Caco-2 (cell line): ENCODE results near the gene ITIH5. TPM values are rescaled to one million over a fixed set of nuclear protein-coding genes. Genes with fewer than 3 reads are reported as not detected.
"Not testable (repeated sequence)": the region's sequence is repeated elsewhere in the genome, so short reads cannot be mapped to it uniquely, and the experiment has no call there.

Experiments
- Bru-seq: library from RNA; stranded (reverse); fragments of 400-500 nt; gene quantifications from one replicate; lab custom pipeline; 2021; lab: Mats Ljungman, UMichigan
- BruChase-seq, 2 experiments: library from RNA; stranded (reverse); fragments of 400-500 nt; gene quantifications; one replicate each; lab custom pipeline; 2021; lab: Mats Ljungman, UMichigan
- BruUV-seq: library from RNA; stranded (reverse); fragments of 400-500 nt; replicated peaks from 2 replicates; lab custom pipeline; 2021; lab: Mats Ljungman, UMichigan
- CTCF ChIA-PET: fragments of 300-600 bp; sonication (Branson Sonifier 250); formaldehyde crosslinking; loops from one replicate; lab custom pipeline; 2022; ENCODE audit warnings: antibody characterized with exemption; lab: Charles Lee
- POLR2A ChIA-PET: fragments of 300-600 bp; sonication (Branson Sonifier 250); formaldehyde crosslinking; loops from one replicate; lab custom pipeline; 2022; ENCODE audit warnings: antibody characterized with exemption; lab: Charles Lee
- DNase-seq, 2 experiments: peaks; one replicate each; pipeline versions ENCODE4 v3.0.0 to v3.0.0-alpha.2; 2020 to 2022
- H3K27me3 ChIP-seq: replicated peaks from 2 replicates; pipeline ENCODE4 v1.6.0; 2011; ENCODE audit warnings: low read length; ENCODE audit not compliant: control insufficient read depth, insufficient read depth
- H3K36me3 ChIP-seq: 2 replicates; pipeline ENCODE4 v1.5.1; 2011; ENCODE audit warnings: low read length; ENCODE audit not compliant: control insufficient read depth, insufficient read depth
- H3K4me1 ChIP-seq: fragments of 250-450 bp; sonication (Bioruptor Pico); 2 replicates; pipeline ENCODE4 v1.5.1; 2020; ENCODE audit warnings: mild to moderate bottlenecking
- H3K4me3 ChIP-seq: 2 replicates; pipeline ENCODE4 v1.5.1; 2011; ENCODE audit warnings: low read depth, mild to moderate bottlenecking, control low read depth, low read length
- H3K9me3 ChIP-seq: fragments of 250-450 bp; sonication (Bioruptor Pico); 2 replicates; pipeline ENCODE4 v1.5.1; 2020; ENCODE audit warnings: mild to moderate bottlenecking, moderate library complexity
- H3K27ac Mint-ChIP-seq: one replicate; pipeline ENCODE4 v1.8.0; 2022; ENCODE audit warnings: mixed read lengths; ENCODE audit not compliant: unreplicated experiment
- H3K27me3 Mint-ChIP-seq: one replicate; pipeline ENCODE4 v1.8.0; 2022; ENCODE audit warnings: mixed read lengths; ENCODE audit not compliant: insufficient read depth, unreplicated experiment
- H3K36me3 Mint-ChIP-seq: one replicate; pipeline ENCODE4 v1.8.0; 2022; ENCODE audit warnings: mild to moderate bottlenecking, mixed read lengths; ENCODE audit not compliant: insufficient read depth, unreplicated experiment
- H3K4me1 Mint-ChIP-seq: one replicate; pipeline ENCODE4 v1.8.0; 2022; ENCODE audit warnings: low read depth, mixed read lengths; ENCODE audit not compliant: unreplicated experiment
- H3K4me3 Mint-ChIP-seq: one replicate; pipeline ENCODE4 v1.8.0; 2022; ENCODE audit warnings: mild to moderate bottlenecking, moderate library complexity, mixed read lengths; ENCODE audit not compliant: unreplicated experiment
- H3K9me3 Mint-ChIP-seq: one replicate; pipeline ENCODE4 v1.8.0; 2022; ENCODE audit warnings: mixed read lengths; ENCODE audit not compliant: unreplicated experiment
- intact Hi-C: fragments of 100-400 bp; cut with micrococcal nuclease; formaldehyde crosslinking; loops from one replicate; pipeline ENCODE4 v1.10.0; 2022; ENCODE audit not compliant: unreplicated experiment
- long read RNA-seq: library from polyadenylated mRNA; stranded (forward); transcript quantifications from one replicate; pipeline ENCODE4 v2.0.0, GENCODE V29; 2022
- total RNA-seq: library from RNA; stranded (reverse); gene quantifications from 2 replicates; pipeline ENCODE4 v1.2.3, GENCODE V29; 2022
- TF ChIP-seq, protein P1 (sequence below), 2 experiments: fragments of 200-600 bp in 1 of 2; IDR thresholded peaks; 1 replicate in 1 of 2; 2 replicates in 1 of 2; pipeline versions ENCODE4 v1.5.1 to v1.8.0; 2011 to 2022; ENCODE audit warnings: antibody characterized with exemption in 1 of 2, control low read depth in 1 of 2, inconsistent platforms in 1 of 2, low read depth in 1 of 2, low read length in 1 of 2, mild to moderate bottlenecking in 1 of 2, moderate library complexity in 1 of 2; ENCODE audit not compliant: insufficient read depth in 1 of 2, severe bottlenecking in 1 of 2, unreplicated experiment in 1 of 2

Gene ITIH5
- total RNA-seq = 0.18 and 0.51 TPM in 2 replicates
- Bru-seq, nascent RNA = percentile 14 among the genes with signal in this experiment
- percentile 9 among the genes with signal in this experiment for BruChase-seq, experiment 1, labeled RNA remaining after a 2-hour chase
- percentile 11 among the genes with signal in this experiment for BruChase-seq, experiment 2, labeled RNA remaining after a 6-hour chase
- long read RNA-seq = 0 reads

DNA sequence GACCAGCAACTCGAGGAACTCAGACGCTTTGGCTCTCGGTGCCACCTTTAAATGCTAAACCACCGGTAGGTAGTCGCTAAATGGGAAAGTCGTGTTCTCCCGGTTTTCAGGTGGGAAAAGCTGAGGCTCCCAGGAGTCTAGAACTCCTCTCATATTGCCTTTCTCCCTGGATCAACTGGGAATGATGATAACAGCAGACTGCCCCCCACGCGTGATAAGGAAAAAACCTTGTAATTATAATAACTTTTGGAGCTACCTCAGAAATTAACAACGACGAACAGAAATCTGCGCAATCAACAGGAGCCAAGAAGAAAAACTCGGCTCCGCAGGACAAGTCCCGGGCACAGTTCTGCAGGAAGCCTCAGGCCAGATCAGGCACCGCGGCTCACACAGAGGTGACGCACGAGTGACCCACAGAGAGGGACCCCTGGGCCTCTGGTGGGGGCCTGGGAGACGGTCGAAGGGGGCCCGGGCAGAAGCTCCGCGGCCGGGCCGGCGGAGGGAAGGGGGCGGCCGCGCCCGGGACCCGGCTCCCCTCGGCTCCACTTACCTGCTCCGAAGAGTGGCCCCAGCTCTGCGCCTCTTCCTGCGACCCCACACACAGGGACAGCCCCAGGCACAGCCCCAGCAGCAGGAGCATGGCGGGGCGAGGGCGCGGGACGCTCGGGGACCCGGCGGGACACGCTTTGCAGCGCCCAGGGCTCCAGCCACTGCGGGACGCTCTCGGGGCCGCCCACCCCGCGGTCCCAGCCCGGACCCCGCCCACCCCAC lies at the start of gene ITIH5:
ITIH5 (minus strand) TSS at position 714 of the 771 bp plus-strand sequence; CDS start at position 640, 74 bp downstream.
- H3K4me1 ChIP-seq = peaks cover 2% of the 10 kb centered on the region
- H3K9me3 Mint-ChIP-seq = no peaks in the 10 kb centered on the region
- TF ChIP-seq, protein P1, sequence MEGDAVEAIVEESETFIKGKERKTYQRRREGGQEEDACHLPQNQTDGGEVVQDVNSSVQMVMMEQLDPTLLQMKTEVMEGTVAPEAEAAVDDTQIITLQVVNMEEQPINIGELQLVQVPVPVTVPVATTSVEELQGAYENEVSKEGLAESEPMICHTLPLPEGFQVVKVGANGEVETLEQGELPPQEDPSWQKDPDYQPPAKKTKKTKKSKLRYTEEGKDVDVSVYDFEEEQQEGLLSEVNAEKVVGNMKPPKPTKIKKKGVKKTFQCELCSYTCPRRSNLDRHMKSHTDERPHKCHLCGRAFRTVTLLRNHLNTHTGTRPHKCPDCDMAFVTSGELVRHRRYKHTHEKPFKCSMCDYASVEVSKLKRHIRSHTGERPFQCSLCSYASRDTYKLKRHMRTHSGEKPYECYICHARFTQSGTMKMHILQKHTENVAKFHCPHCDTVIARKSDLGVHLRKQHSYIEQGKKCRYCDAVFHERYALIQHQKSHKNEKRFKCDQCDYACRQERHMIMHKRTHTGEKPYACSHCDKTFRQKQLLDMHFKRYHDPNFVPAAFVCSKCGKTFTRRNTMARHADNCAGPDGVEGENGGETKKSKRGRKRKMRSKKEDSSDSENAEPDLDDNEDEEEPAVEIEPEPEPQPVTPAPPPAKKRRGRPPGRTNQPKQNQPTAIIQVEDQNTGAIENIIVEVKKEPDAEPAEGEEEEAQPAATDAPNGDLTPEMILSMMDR (IDR thresholded peaks at IDR 0.05; ENCODE audit: insufficient read depth in 1 of 2, low read depth in 1 of 2, low read length in 1 of 2, severe bottlenecking in 1 of 2, unreplicated experiment in 1 of 2) = no peak
- no peaks in the 10 kb centered on the region for H3K9me3 ChIP-seq
- no peak within 1 kb of the TSS for H3K27ac Mint-ChIP-seq
- no peaks in the 10 kb centered on the region for H3K27me3 Mint-ChIP-seq
- H3K36me3 Mint-ChIP-seq = no peaks in the 10 kb centered on the region
- H3K36me3 ChIP-seq = no peaks in the 10 kb centered on the region
- no peaks in the 10 kb centered on the region for H3K27me3 ChIP-seq
- no peak for DNase-seq
- peaks cover 7% of the 10 kb centered on the region for H3K4me1 Mint-ChIP-seq
- POLR2A ChIA-PET = no interaction called here
- CTCF ChIA-PET = no interaction called here
- H3K4me3 ChIP-seq = no peak within 1 kb of the TSS
- H3K4me3 Mint-ChIP-seq = no peak within 1 kb of the TSS
- intact Hi-C loops = no loop called here
- BruUV-seq = no TSS peak

DNA sequence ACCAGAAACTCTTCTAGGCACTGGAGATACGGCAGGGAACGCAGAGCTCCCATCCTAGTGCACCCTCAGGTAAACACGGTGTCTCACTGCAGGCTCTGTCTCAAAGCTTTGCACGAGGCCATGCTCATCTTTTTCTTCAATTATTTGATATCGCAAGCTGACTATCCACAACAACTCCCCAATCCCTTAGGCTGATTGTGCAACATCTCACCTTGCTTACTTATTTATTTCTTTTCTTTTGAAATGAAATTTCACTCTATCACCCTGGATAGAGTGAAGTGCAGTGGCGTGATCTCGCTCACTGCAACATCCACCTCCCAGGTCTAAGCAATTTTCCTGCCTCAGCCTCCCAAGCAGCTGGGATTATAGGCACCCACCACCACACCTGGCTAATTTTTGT lies 48.7 kb upstream of the ITIH5 start:
- Histone ChIP-seq H3K4me1 (no peaks in the 10 kb centered on the region), H3K36me3 (no peaks in the 10 kb centered on the region; the same call in 1 of the 2 replicates), H3K9me3 (no peaks in the 10 kb centered on the region), H3K27me3 (no peaks in the 10 kb centered on the region; the same call in 1 of the 2 replicates), H3K4me3 (no peak overlapping the region)
- DNase-seq = no peak
- Mint-ChIP-seq H3K4me3 (no peak overlapping the region), H3K9me3 (no peaks in the 10 kb centered on the region), H3K27me3 (peaks cover 3% of the 10 kb centered on the region), H3K27ac (no peak overlapping the region), H3K4me1 (no peaks in the 10 kb centered on the region), H3K36me3 (peaks cover 5% of the 10 kb centered on the region)
- ChIA-PET CTCF (no interaction called here), POLR2A (no interaction called here)
- no TSS peak for BruUV-seq
- TF ChIP-seq, protein P1 (IDR thresholded peaks at IDR 0.05; ENCODE audit: insufficient read depth in 1 of 2, low read depth in 1 of 2, low read length in 1 of 2, severe bottlenecking in 1 of 2, unreplicated experiment in 1 of 2) = no peak
- intact Hi-C loops = no loop called here

DNA sequence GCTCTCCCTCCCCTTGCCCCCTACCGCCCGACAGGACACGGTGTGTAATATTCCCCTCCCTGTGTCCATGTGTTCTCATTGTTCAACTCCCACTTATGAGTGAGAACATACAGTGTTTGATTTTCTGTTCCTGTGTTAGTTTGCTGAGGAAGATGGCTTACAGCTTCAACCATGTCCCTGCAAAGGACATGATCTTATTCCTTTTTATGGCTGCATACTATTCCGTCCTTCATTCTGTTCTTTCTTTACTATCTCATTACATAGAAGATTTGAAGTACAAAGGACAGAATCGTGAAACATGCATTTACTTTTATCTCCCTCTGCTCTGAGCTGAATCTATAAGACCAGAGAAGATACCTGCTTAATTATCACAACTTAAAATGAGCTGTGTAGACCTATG lies 44.3 kb upstream of the ITIH5 start:
- CTCF ChIA-PET, H3K9me3 ChIP-seq, H3K4me1 ChIP-seq, POLR2A ChIA-PET, H3K9me3 Mint-ChIP-seq, H3K36me3 Mint-ChIP-seq, H3K4me3 ChIP-seq, H3K27me3 ChIP-seq, H3K4me3 Mint-ChIP-seq, H3K27me3 Mint-ChIP-seq, DNase-seq, intact Hi-C loops, BruUV-seq, H3K36me3 ChIP-seq, H3K27ac Mint-ChIP-seq: not testable (repeated sequence)
- H3K4me1 Mint-ChIP-seq = peaks cover 11% of the 10 kb centered on the region
